Coronary artery (tissue), 2 donors: ENCODE data around the gene THOC2.
"Not testable (repeated sequence)": the region's sequence is repeated elsewhere in the genome, so short reads cannot be mapped to it uniquely, and the experiment has no call there.

Experiments
- DNase-seq: peaks from one replicate; pipeline ENCODE4 v3.0.0-alpha.2; 2017; ENCODE audit warnings: low spot score
- H3K27ac ChIP-seq, 2 donors: fragments of 200-600 bp; sonication (generic); one replicate each; pipeline ENCODE4 v1.5.1; 2016 to 2019
- H3K4me3 ChIP-seq: fragments of 200-600 bp; sonication (generic); 2 replicates; pipeline ENCODE4 v1.5.1; 2016; ENCODE audit warnings: mild to moderate bottlenecking, moderate library complexity
- CTCF ChIP-seq: fragments of 200-600 bp; sonication (generic); IDR thresholded peaks from one replicate; pipeline ENCODE4 v1.5.1; 2019; ENCODE audit warnings: antibody characterized with exemption

Gene THOC2

DNA sequence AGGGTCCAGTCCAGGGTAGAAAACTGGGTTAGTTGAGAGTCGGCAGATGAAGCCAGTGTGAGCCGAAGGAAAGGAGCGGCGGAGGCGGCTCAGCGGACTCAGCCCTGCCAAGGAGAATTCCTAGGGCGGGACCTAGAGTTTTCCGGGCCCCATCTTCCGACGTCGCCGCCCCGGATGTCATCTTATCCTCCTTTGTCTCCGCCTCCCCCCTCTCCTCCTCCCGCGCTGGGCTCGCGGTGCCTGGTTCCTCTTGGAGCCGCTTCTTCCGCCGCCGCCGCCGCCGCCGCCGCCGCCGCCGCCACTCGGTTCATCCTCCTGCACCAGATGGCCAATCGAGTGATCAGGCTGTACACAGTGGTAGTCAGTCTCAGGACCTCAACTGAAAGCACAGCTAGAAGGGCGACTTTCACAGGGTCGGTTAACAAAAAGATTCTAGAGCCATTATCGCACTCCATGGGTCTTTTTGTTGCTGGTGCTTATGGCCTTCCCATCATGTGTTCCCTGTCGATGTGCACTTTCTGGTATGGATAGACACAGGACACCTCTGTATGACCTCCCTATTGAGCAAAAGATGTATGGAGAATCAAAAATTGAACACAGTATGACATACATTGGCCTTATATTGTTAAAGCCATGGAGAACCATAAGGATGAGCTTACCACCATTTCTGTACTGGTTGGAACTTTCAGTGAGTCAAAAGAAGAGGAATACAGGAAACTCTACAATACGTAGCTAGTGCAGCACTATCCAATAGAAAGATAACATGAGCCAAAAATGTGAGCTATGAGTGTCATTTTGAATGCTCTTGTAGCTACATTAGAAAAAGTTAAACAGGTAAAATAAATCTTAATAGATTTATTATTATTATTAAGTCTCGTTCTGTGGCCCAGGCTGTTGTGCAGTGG, 32.4 kb upstream of the THOC2 start:
- peak; percentile 89 for DNase-seq
- H3K27ac ChIP-seq: peak overlapping the region; percentile 27 to 79
- no peak for TF ChIP-seq CTCF
- peak overlapping the region; percentile 57 for H3K4me3 ChIP-seq

DNA sequence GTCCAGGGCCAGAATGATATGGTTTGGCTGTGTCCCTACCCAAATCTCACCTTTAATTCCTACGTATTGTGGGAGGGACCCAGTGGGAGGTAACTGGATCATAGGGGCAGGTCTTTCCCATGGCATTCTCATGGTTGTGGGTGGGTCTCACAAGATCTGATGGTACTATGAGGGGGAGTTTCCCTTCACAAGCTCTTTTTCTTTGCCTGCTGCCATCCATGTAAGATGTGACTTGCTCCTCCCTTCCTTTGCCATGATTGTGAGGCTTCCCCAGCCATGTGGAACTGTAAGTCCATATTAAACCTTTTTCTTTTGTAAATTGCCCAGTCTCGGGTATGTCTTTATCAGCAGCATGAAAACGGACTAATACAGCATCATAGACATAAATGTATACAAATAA, 27.0 kb upstream of the THOC2 start:
- H3K27ac ChIP-seq, DNase-seq, H3K4me3 ChIP-seq: not testable (repeated sequence)

DNA sequence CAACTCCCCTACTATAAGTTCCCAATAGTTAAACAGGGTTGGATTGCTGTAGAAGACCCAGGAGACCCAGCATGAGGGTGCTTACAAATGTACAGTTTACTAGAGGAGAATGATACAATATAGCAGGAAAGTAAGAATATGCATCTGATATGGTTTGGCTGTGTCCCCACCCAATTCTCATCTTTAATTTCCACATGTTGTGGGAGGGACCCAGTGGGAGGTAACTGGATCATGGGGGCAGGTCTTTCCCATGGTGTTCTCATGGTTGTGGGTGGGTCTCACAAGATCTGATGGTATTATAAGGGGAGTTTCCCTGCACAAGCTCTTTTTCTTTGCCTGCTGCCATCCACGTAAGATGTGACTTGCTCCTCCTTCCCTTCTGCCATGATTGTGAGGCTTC, 24.9 kb upstream of the THOC2 start:
- not testable (repeated sequence) for H3K27ac ChIP-seq, H3K4me3 ChIP-seq, DNase-seq

- Histone ChIP-seq H3K27ac (peak overlapping the region in 1 of 2 donors; percentile 54), H3K4me3 (no peak overlapping the region)
- DNase-seq: no peak
- TF ChIP-seq CTCF: no peak
Measured at GRCh38 chrX:123756320-123756719, 23.5 kb upstream of the THOC2 start.

GRCh38 chrX:123755107-123755506, 22.3 kb upstream of the THOC2 start:
- no peak for TF ChIP-seq CTCF
- H3K27ac ChIP-seq: no peak overlapping the region
- H3K4me3 ChIP-seq: no peak overlapping the region
- DNase-seq: no peak

DNA sequence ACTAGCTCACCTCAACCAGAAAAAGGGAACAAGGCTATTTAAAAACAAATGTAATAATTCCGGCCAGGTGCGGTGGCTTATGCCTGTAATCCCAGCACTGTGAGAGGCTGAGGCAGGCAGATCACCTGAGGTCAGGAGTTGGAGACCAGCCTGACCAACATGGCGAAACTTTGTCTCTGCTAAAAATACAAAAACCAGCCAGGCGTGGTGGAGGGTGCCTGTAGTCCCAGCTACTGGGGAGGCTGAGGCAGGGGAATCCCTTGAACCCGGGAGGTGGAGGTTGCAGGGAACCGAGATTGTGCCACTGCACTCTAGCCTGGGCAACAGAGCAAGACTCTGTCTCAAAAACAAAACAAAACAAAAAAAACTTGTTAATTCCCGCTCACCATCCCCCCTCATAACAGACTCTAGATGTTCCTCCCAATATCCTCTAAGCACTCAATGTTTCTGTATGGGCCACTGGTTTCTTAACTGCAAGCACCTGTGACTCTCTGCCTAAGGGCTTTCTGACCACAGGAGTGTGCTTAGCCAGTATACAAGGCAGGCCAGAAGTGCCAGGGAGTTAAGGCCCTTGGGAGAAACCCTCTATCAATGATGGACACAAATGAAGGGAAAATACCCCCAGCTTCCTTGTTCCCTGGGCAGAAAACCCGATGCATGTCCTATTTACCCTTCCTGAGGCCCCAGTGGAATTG, 21.0 kb upstream of the THOC2 start:
- no peak overlapping the region for H3K4me3 ChIP-seq
- DNase-seq: no peak
- H3K27ac ChIP-seq: no peak overlapping the region
- no peak for TF ChIP-seq CTCF

- no peak for DNase-seq
- no peak overlapping the region for H3K27ac ChIP-seq
- TF ChIP-seq CTCF: no peak
Measured at GRCh38 chrX:123749643-123750042, 16.8 kb upstream of the THOC2 start.

GRCh38 chrX:123745511-123745910, 12.7 kb upstream of the THOC2 start:
- no peak for DNase-seq
- Histone ChIP-seq H3K27ac (no peak overlapping the region), H3K4me3 (no peak overlapping the region)
- no peak for TF ChIP-seq CTCF

More at GRCh38 chrX:123749643-123750042, 16.8 kb upstream of the THOC2 start:
- no peak overlapping the region for H3K4me3 ChIP-seq
